ENCODE results near the gene AXIN2.

The AXIN2 gene, protein sequence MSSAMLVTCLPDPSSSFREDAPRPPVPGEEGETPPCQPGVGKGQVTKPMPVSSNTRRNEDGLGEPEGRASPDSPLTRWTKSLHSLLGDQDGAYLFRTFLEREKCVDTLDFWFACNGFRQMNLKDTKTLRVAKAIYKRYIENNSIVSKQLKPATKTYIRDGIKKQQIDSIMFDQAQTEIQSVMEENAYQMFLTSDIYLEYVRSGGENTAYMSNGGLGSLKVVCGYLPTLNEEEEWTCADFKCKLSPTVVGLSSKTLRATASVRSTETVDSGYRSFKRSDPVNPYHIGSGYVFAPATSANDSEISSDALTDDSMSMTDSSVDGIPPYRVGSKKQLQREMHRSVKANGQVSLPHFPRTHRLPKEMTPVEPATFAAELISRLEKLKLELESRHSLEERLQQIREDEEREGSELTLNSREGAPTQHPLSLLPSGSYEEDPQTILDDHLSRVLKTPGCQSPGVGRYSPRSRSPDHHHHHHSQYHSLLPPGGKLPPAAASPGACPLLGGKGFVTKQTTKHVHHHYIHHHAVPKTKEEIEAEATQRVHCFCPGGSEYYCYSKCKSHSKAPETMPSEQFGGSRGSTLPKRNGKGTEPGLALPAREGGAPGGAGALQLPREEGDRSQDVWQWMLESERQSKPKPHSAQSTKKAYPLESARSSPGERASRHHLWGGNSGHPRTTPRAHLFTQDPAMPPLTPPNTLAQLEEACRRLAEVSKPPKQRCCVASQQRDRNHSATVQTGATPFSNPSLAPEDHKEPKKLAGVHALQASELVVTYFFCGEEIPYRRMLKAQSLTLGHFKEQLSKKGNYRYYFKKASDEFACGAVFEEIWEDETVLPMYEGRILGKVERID

DNA sequence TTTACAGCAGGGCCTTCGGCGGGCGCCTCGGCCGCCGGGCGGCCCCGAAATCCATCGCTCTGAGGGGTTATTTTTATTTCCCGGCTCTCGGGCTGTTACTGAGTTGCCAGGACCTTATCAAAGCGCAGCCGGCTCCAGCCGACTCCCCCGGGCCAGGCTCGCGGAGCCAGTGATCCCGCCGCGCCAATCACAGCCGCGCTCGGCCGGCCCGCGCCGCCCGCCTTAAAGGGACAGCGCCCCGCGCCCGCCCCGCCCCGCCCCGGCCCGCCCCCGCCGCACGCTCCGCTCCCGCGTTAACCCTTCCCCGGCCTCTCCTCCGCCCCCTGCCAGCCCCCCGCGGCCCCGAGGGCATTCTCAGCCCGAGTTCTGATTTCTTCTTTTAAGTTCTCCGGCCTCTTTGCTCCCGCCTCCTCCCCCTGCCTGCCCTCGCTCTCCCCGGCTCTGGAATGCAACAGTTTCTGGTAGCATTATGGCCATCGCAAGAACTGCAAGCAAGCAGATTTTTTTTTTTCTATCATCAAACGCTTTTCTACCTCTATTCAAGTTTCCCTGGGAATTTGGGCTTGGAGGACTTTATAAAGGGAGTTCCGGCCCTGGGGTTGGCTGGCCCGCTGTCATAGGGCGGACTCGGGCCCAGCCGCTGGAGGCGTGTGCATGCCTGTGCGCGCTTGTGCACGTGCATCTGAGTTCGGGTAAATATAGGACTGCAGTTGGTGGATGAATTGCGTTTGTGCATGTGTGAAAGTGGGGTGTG is at the start of gene AXIN2:
AXIN2 (minus strand) TSS at position 197 of the 754 bp plus-strand sequence. CDS start 3,028 bp downstream, outside the sequence.
- peak; percentile 100 for DNase-seq (ENCODE audit: low spot score)

- DNase-seq (ENCODE audit: low spot score) = no peak
Measured at GRCh38 chr17:65609749-65610148, 48.3 kb upstream of the AXIN2 start.

GRCh38 chr17:65609286-65609685 is 47.8 kb upstream of the AXIN2 start:
- no peak for DNase-seq (ENCODE audit: low spot score)

DNA sequence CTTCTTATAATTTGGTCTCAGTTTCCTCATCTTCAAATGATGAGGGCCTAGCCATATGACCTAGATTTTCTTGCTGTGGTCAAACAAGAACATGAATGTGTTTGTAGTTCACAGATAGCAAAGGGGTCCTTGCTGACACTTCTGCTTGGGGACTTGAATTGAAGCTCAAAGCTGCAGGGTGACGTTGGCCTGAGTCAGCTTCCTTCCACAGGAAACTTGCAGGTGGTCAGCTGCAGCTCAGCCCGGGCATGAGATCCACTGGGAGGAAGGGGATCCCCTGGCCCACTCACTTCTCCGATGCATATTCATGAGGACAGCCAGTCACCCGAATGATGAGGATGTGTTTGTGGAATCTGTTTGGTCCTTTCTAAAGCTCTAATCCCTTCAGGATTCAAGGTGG is 42.6 kb upstream of the AXIN2 start:
- DNase-seq (ENCODE audit: low spot score) = no peak

DNA sequence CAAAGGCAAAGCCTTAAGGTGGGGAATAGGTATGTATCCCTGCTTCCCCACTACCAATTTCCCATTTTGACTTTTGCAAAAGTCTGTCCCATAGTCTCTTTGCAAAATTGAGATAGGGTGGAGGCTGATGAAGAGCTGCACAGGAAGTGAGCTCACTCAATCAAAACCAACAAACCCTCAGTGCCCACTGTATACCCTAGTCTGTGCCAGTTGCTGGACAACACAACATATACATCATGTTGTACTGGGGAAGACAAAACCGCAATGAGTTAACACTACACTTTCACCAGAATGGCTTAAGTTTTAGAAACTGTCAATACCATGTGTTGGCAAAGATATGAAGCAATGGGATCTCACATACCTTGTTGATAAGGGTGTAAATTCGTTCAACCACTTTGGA is 40.4 kb upstream of the AXIN2 start:
- no peak for DNase-seq (ENCODE audit: low spot score)

DNA sequence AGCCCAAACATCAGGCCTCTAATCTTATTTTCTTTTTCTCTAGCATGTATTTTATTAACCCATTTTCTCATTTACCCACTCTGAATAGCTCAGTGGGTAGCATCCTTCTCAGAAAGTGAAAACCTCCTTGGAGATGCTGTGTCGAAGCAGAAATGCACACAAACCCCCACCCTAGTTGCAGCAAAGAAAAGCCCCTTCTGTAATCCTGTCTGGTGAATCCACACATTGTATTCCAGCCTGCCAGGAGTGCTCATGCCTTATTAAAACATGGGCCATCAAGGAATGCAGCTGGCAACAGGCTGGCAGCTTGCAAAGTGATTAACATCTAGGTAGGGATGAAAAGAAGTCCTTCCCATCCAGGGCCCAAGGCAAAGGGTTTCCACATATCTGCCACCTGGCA is 39.7 kb upstream of the AXIN2 start:
- no peak for DNase-seq (ENCODE audit: low spot score)

GRCh38 chr17:65600518-65600917 is 39.1 kb upstream of the AXIN2 start:
- DNase-seq (ENCODE audit: low spot score) = no peak

- DNase-seq (ENCODE audit: low spot score) = no peak
Measured at GRCh38 chr17:65599650-65600049, 38.2 kb upstream of the AXIN2 start.

GRCh38 chr17:65598746-65599145 is 37.3 kb upstream of the AXIN2 start:
- no peak for DNase-seq (ENCODE audit: low spot score)

GRCh38 chr17:65595071-65595656 is 33.7 kb upstream of the AXIN2 start:
- DNase-seq (ENCODE audit: low spot score) = peak; percentile 44

DNA sequence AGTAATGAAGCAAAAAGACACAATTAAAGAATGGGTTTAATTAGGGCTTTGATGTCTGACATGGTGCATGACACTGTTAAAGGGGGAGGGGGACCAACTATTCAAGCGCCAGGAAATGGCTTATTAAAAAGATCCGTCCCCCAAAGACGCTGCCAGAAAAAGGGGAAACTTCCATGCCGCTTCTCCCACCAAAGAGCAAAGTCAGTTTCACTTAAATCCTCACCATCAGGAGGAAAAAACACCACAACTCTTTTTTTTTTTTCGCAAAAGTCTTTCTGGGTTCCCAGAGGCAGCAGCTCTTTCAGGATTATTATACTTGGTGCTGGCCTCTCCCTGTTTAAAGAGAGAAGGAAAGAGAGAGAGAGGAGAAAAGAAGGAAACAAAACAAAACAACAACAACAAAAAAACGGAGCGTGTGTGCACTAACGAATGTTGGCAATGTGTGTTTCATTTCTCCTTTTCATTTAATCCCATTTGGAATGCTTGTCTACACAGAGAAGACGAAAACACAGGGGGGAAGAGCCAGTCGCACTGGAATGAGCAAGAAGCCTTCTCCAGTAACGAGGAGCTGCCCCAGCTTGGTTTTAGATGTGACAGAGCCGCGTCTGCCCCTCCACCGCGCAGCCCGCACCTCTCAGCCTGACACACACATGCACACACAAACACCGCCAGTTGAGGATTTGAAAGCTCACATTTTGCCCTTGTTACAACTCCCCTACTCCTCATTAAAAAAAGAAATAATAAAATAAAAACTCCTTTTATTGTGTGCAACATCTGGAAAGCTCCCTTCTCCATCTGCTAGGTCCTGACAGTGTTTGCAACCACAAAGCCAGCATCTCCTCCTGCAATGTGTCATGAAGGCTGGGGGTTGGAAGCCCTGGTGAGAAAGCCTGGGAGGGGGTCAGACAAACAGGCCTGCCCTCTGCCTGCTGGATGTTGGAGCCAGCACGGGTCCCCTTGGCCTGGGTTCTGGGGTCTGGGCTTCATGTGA is 32.7 kb upstream of the AXIN2 start:
- peak; percentile 73 for DNase-seq (ENCODE audit: low spot score)

GRCh38 chr17:65593092-65593854 is 31.8 kb upstream of the AXIN2 start:
- no peak for DNase-seq (ENCODE audit: low spot score)

- no peak for DNase-seq (ENCODE audit: low spot score)
Measured at GRCh38 chr17:65592125-65592965, 30.9 kb upstream of the AXIN2 start.

DNA sequence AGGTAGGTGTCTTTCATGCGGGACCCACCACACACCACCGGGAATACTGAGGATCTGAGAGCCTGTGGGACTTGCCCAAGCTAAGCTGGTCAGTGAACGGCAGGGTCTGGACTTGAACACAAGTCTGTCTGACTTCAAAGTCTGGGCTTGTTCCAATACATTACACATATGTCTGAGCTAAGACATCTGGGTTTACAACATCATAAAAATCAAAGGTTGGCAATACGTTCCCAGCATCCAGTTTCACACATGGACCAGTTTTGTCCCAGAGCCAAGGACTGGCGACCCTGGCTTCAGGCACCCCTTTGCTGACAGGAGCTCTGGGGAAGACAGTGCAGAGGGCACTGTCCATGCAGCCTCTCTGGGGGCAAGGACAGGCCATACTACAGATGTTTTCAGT is 27.9 kb upstream of the AXIN2 start:
- DNase-seq (ENCODE audit: low spot score) = no peak

DNA sequence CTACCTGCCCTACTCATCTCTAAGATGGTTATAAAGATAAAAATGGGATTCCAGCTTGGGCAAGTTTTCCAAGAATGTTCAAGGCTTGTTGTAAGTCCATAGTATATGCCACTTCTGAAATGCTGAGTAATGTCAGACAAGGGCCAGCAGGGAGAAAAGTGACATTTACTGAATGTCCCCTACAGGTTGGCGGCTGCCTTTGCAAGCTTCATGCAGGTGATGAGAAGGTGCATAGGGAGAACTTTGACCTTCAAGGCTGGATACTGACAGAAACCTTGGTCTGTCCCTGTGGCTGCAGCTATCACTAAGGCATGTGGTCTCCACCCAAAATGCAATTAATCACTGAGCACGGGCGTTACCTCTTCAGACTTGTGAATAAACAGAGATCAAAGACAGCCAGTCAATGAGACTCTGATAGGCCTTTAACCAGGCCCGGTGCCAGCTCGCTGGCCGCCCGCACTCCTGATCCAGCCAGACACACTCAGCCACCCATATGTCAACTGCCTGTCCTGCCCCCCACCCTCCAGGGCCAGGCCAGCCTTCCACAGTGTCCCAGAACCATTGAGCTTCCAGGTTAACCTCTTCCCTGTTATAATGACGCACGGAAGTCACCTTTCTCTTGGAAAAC is 26.8 kb upstream of the AXIN2 start:
- no peak for DNase-seq (ENCODE audit: low spot score)

GRCh38 chr17:65587534-65588180 is 26.2 kb upstream of the AXIN2 start:
- DNase-seq (ENCODE audit: low spot score) = no peak

DNA sequence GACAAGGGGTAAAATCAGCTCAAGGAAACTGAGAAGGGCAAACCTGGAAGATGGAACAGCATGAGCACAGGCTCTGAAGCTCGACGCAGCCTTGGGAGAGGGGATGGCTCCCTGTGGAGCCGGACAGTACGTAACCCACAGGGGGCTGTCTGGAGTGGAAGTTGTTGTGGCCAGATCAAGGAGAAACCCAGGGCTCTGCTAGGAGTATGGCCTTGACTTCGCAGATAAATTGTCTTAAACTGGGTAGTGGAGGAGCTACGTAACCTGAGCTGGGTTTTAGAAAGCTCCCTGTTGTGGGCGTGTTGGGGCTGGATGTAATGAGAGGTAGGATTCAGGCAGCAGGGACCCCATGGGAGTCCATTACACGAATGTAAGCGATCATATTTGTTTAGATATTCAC is 25.5 kb upstream of the AXIN2 start:
- DNase-seq (ENCODE audit: low spot score) = no peak

Measured in GM03348 (cell line).